Measurements from ENCODE around the gene PAF1. TPM values are rescaled to one million over a fixed set of nuclear protein-coding genes. Genes with fewer than 3 reads are reported as not detected.

The PAF1 gene
- total RNA-seq, 1 experiment from 2014 or later, result 47.0 TPM

GRCh38 chr19:39413911-39414608 lies 23.2 kb upstream of the PAF1 start:
- intact Hi-C loops (cut with micrococcal nuclease), result loop anchor here (2.0 kb wide), 1 partner anchor 301 kb away; no protein-coding TSS in a partner anchor
- peaks cover 34% of the 10 kb centered on the region for H3K36me3 Mint-ChIP-seq (ENCODE audit: insufficient read depth, unreplicated experiment)
- BruUV-seq (replicated peaks), result no TSS peak
- H3K9me3 Mint-ChIP-seq (ENCODE audit: unreplicated experiment), result no peaks in the 10 kb centered on the region
- H3K27me3 Mint-ChIP-seq (ENCODE audit: insufficient read depth, unreplicated experiment), result no peaks in the 10 kb centered on the region
- H3K27ac Mint-ChIP-seq (ENCODE audit: low read depth, unreplicated experiment), result peak overlapping the region; percentile 5
- peak overlapping the region; percentile 94 for H3K4me3 Mint-ChIP-seq (ENCODE audit: unreplicated experiment)
- ChIA-PET POLR2A (interaction anchor here (0.6 to 2.1 kb wide), 3 partner anchors 16 to 71 kb away, joined by 3 to 11 read pairs (median 4); partner anchors contain the start of gene RPS16), CTCF (interaction anchor here (0.5 to 1.5 kb wide), 4 partner anchors 10 to 21 kb away, joined by 3 to 4 read pairs (median 4); no protein-coding TSS in a partner anchor)
- no peak for DNase-seq (ENCODE audit: unreplicated experiment)
- peaks cover 26% of the 10 kb centered on the region for H3K4me1 Mint-ChIP-seq (ENCODE audit: insufficient read depth, unreplicated experiment)
- no peak for TF ChIP-seq CTCF (IDR thresholded peaks at IDR 0.05; ENCODE audit: unreplicated experiment)

GRCh38 chr19:39413272-39413910 lies 22.5 kb upstream of the PAF1 start:
- POLR2A ChIA-PET, result interaction anchor here (0.6 to 2.1 kb wide), 2 partner anchors 15 to 22 kb away, joined by 3 to 11 read pairs; partner anchors contain the start of gene RPS16
- TF ChIP-seq CTCF (IDR thresholded peaks at IDR 0.05; ENCODE audit: unreplicated experiment), result no peak
- H3K4me1 Mint-ChIP-seq (ENCODE audit: insufficient read depth, unreplicated experiment), result peaks cover 26% of the 10 kb centered on the region
- intact Hi-C loops (cut with micrococcal nuclease), result loop anchor here (2.0 kb wide), 1 partner anchor 301 kb away; no protein-coding TSS in a partner anchor
- no TSS peak for BruUV-seq (replicated peaks)
- no peaks in the 10 kb centered on the region for H3K9me3 Mint-ChIP-seq (ENCODE audit: unreplicated experiment)
- CTCF ChIA-PET, result interaction anchor here (0.5 to 1.5 kb wide), 3 partner anchors 10 to 20 kb away, joined by 3 to 4 read pairs (median 4); no protein-coding TSS in a partner anchor
- H3K27me3 Mint-ChIP-seq (ENCODE audit: insufficient read depth, unreplicated experiment), result no peaks in the 10 kb centered on the region
- no peak for DNase-seq (ENCODE audit: unreplicated experiment)
- peak overlapping the region; percentile 94 for H3K4me3 Mint-ChIP-seq (ENCODE audit: unreplicated experiment)
- peaks cover 41% of the 10 kb centered on the region for H3K36me3 Mint-ChIP-seq (ENCODE audit: insufficient read depth, unreplicated experiment)
- H3K27ac Mint-ChIP-seq (ENCODE audit: low read depth, unreplicated experiment), result peak overlapping the region; percentile 92

GRCh38 chr19:39412867-39413271 lies 22.0 kb upstream of the PAF1 start:
- Mint-ChIP-seq H3K27me3 (ENCODE audit: insufficient read depth, unreplicated experiment) (no peaks in the 10 kb centered on the region), H3K27ac (ENCODE audit: low read depth, unreplicated experiment) (peak overlapping the region; percentile 92), H3K4me1 (ENCODE audit: insufficient read depth, unreplicated experiment) (peaks cover 26% of the 10 kb centered on the region), H3K36me3 (ENCODE audit: insufficient read depth, unreplicated experiment) (peaks cover 46% of the 10 kb centered on the region), H3K4me3 (ENCODE audit: unreplicated experiment) (peak overlapping the region; percentile 94), H3K9me3 (ENCODE audit: unreplicated experiment) (no peaks in the 10 kb centered on the region)
- ChIA-PET POLR2A (interaction anchor here (1.1 to 2.2 kb wide), 7 partner anchors 8 to 23 kb away, joined by 4 to 110 read pairs (median 20); partner anchors contain the start of gene RPS16), CTCF (interaction anchor here (1.2 to 1.7 kb wide), 2 partner anchors 15 to 19 kb away, joined by 6 read pairs; no protein-coding TSS in a partner anchor)
- no peak for TF ChIP-seq CTCF (IDR thresholded peaks at IDR 0.05; ENCODE audit: unreplicated experiment)
- BruUV-seq (replicated peaks), result no TSS peak
- no peak for DNase-seq (ENCODE audit: unreplicated experiment)
- intact Hi-C loops (cut with micrococcal nuclease), result loop anchor here (1.0 to 2.0 kb wide), 4 partner anchors 11 to 300 kb away; no protein-coding TSS in a partner anchor

Data from MCF 10A (cell line).